Measurements from ENCODE around the gene PIP5K1B. TPM values are rescaled to one million over a fixed set of nuclear protein-coding genes. Genes with fewer than 3 reads are reported as not detected.

The PIP5K1B gene
- total and polyA plus RNA-seq, 2 donors (not counting 1 experiment from before 2014, with no cell fraction given): 11.8 to 24.1 TPM

- WGBS (ENCODE audit: insufficient coverage): 99% methylated on average over 5 of the region's 7 CpGs
- no peaks in the 10 kb centered on the region for H3K9me3 Mint-ChIP-seq (ENCODE audit: insufficient read depth)
- Histone ChIP-seq H3K79me2 (ENCODE audit: control insufficient read depth, insufficient read depth, low read length) (peaks cover 18% of the 10 kb centered on the region), H3K4me3 (ENCODE audit: control extremely low read depth in 1 of 5, extremely low read depth in 1 of 5, insufficient read depth in 1 of 5, low read depth in 2 of 5, low read length in 4 of 5) (no peak overlapping the region), H3K9ac (ENCODE audit: low read length) (no peak overlapping the region), H3K27ac (ENCODE audit: low read length in 2 of 2) (no peak overlapping the region), H3K4me1 (ENCODE audit: control insufficient read depth in 2 of 2, insufficient read depth in 2 of 2, low read length in 2 of 2) (no peaks in the 10 kb centered on the region), H3K4me2 (replicated peaks; ENCODE audit: low read depth, low read length, poor library complexity, severe bottlenecking) (no peak overlapping the region), H3K27me3 (replicated peaks in 1 of 4; ENCODE audit: control extremely low read depth in 1 of 4, control insufficient read depth in 3 of 4, insufficient read depth in 4 of 4, low read length in 3 of 4) (no peaks in the 10 kb centered on the region), H4K20me1 (ENCODE audit: control insufficient read depth, insufficient read depth, low read length, poor library complexity, severe bottlenecking) (no peaks in the 10 kb centered on the region), H3K36me3 (replicated peaks in 1 of 2; ENCODE audit: control extremely low read depth in 1 of 2, control insufficient read depth in 1 of 2, extremely low read depth in 1 of 2, insufficient read depth in 2 of 2, low read length in 1 of 2) (peaks cover 0 to 2% of the 10 kb centered on the region in 2 experiments), H3K9me3 (ENCODE audit: control extremely low read depth in 1 of 3, control insufficient read depth in 2 of 3, insufficient read depth in 1 of 3, low read length in 2 of 3) (no peaks in the 10 kb centered on the region), H2AFZ (ENCODE audit: insufficient read depth, low read depth, low read length, poor library complexity, severe bottlenecking) (no peak overlapping the region)
- ChIA-PET POLR2A (no interaction called here), CTCF (interaction anchor here (0.6 kb wide), 2 partner anchors 13 to 335 kb away, joined by 3 read pairs; no protein-coding TSS in a partner anchor)
- no peaks in the 10 kb centered on the region for H3K27me3 Mint-ChIP-seq
- ATAC-seq (ENCODE audit: low read depth) (no peak), DNase-seq (no peak)
- H3K4me1 Mint-ChIP-seq: no peaks in the 10 kb centered on the region
- H3K4me3 Mint-ChIP-seq: no peak overlapping the region
- intact Hi-C loops (cut with micrococcal nuclease): no loop called here
- TF ChIP-seq EZH2 (IDR thresholded peaks at IDR 0.05; ENCODE audit: borderline replicate concordance, insufficient read depth, low read depth, low read length, poor library complexity, severe bottlenecking): no peak
- no peak for TF ChIP-seq CTCF (IDR thresholded peaks at IDR 0.05)
- H3K27ac Mint-ChIP-seq: no peak overlapping the region
These were observed 128.0 kb downstream of the PIP5K1B start for GRCh38 chr9:68832861-68833518.

GRCh38 chr9:68834931-68835520 is 130.0 kb downstream of the PIP5K1B start:
- no peaks in the 10 kb centered on the region for H3K4me1 ChIP-seq (ENCODE audit: control insufficient read depth in 2 of 2, insufficient read depth in 2 of 2, low read length in 2 of 2)
- H4K20me1 ChIP-seq (ENCODE audit: control insufficient read depth, insufficient read depth, low read length, poor library complexity, severe bottlenecking): no peaks in the 10 kb centered on the region
- no peaks in the 10 kb centered on the region for H3K27me3 ChIP-seq (replicated peaks in 1 of 4; ENCODE audit: control extremely low read depth in 1 of 4, control insufficient read depth in 3 of 4, insufficient read depth in 4 of 4, low read length in 3 of 4)
- peaks cover 14% of the 10 kb centered on the region for H3K79me2 ChIP-seq (ENCODE audit: control insufficient read depth, insufficient read depth, low read length)
- ChIA-PET CTCF (interaction anchor here (1.3 to 1.4 kb wide), 2 partner anchors 10 to 131 kb away, joined by 3 to 8 read pairs; no protein-coding TSS in a partner anchor), POLR2A (no interaction called here)
- H2AFZ ChIP-seq (ENCODE audit: insufficient read depth, low read depth, low read length, poor library complexity, severe bottlenecking): no peak overlapping the region
- no peak overlapping the region for H3K4me3 Mint-ChIP-seq
- H3K27ac Mint-ChIP-seq: no peak overlapping the region
- H3K36me3 ChIP-seq (replicated peaks in 1 of 2; ENCODE audit: control extremely low read depth in 1 of 2, control insufficient read depth in 1 of 2, extremely low read depth in 1 of 2, insufficient read depth in 2 of 2, low read length in 1 of 2): no peaks in the 10 kb centered on the region
- H3K4me2 ChIP-seq (replicated peaks; ENCODE audit: low read depth, low read length, poor library complexity, severe bottlenecking): no peak overlapping the region
- WGBS (ENCODE audit: insufficient coverage): no CpG with 5 or more reads among the region's 2 CpGs
- no peaks in the 10 kb centered on the region for H3K9me3 ChIP-seq (ENCODE audit: control extremely low read depth in 1 of 3, control insufficient read depth in 2 of 3, insufficient read depth in 1 of 3, low read length in 2 of 3)
- no peak overlapping the region for H3K4me3 ChIP-seq (ENCODE audit: control extremely low read depth in 1 of 5, extremely low read depth in 1 of 5, insufficient read depth in 1 of 5, low read depth in 2 of 5, low read length in 4 of 5)
- H3K9me3 Mint-ChIP-seq (ENCODE audit: insufficient read depth): no peaks in the 10 kb centered on the region
- ATAC-seq (ENCODE audit: low read depth): no peak
- no peak overlapping the region for H3K27ac ChIP-seq (ENCODE audit: low read length in 2 of 2)
- TF ChIP-seq CTCF (IDR thresholded peaks at IDR 0.05) (no peak), EZH2 (IDR thresholded peaks at IDR 0.05; ENCODE audit: borderline replicate concordance, insufficient read depth, low read depth, low read length, poor library complexity, severe bottlenecking) (no peak)
- no peak for DNase-seq
- intact Hi-C loops (cut with micrococcal nuclease): no loop called here
- no peaks in the 10 kb centered on the region for H3K4me1 Mint-ChIP-seq
- H3K27me3 Mint-ChIP-seq: no peaks in the 10 kb centered on the region
- no peak overlapping the region for H3K9ac ChIP-seq (ENCODE audit: low read length)

Data from B cell (primary cell).